Fibroblast of lung (primary cell): Measurements from ENCODE around the gene PRR36. TPM values are rescaled to one million over a fixed set of nuclear protein-coding genes. Genes with fewer than 3 reads are reported as not detected.

Experiments
- DNase-seq, 2 donors: peaks; one replicate each; pipeline versions ENCODE4 v3.0.0 to v3.0.0-alpha.2; 2010; ENCODE audit warnings: low read depth in 2 of 2
- H2AFZ ChIP-seq: 2 replicates; pipeline ENCODE4 v1.5.1; 2012; ENCODE audit warnings: low read length, control low read depth, inconsistent platforms
- H3K27ac ChIP-seq: 2 replicates; pipeline ENCODE4 v1.5.1; 2011; ENCODE audit warnings: low read length, control low read depth; ENCODE audit not compliant: insufficient read depth
- H3K27me3 ChIP-seq: 2 replicates; pipeline ENCODE4 v1.5.1; 2011; ENCODE audit warnings: mild to moderate bottlenecking, low read length; ENCODE audit not compliant: control insufficient read depth, insufficient read depth
- H3K36me3 ChIP-seq: 2 replicates; pipeline ENCODE4 v1.5.1; 2011; ENCODE audit warnings: low read length; ENCODE audit not compliant: control insufficient read depth, insufficient read depth
- H3K4me1 ChIP-seq: 2 replicates; pipeline ENCODE4 v1.5.1; 2011; ENCODE audit warnings: low read length; ENCODE audit not compliant: control insufficient read depth, insufficient read depth; ENCODE audit errors: extremely low read depth
- H3K4me2 ChIP-seq: 2 replicates; pipeline ENCODE4 v1.5.1; 2011; ENCODE audit warnings: low read length, control low read depth; ENCODE audit not compliant: insufficient read depth; ENCODE audit errors: extremely low read depth
- H3K4me3 ChIP-seq, 4 experiments: fragments of 200-600 bp in 1 of 4; sonication (generic) in 1 of 4; replicated peaks in 1 of 4; 2 replicates each; pipeline ENCODE4 v1.5.1; 2011 to 2016; ENCODE audit warnings: low read length in 4 of 4, low read depth in 3 of 4, mild to moderate bottlenecking in 3 of 4, control low read depth in 2 of 4, inconsistent platforms in 1 of 4, mixed read lengths in 1 of 4; ENCODE audit not compliant: insufficient read depth in 1 of 4; ENCODE audit errors: control extremely low read depth in 1 of 4
- H3K79me2 ChIP-seq: 2 replicates; pipeline ENCODE4 v1.5.1; 2012; ENCODE audit warnings: mild to moderate bottlenecking, low read length, inconsistent platforms; ENCODE audit not compliant: control insufficient read depth, insufficient read depth
- H3K9ac ChIP-seq: 2 replicates; pipeline ENCODE4 v1.5.1; 2011; ENCODE audit warnings: mild to moderate bottlenecking, low read length, control low read depth; ENCODE audit not compliant: insufficient read depth
- H3K9me3 ChIP-seq: 2 replicates; pipeline ENCODE4 v1.5.1; 2012; ENCODE audit warnings: low read depth, low read length; ENCODE audit not compliant: control insufficient read depth, insufficient read depth
- H4K20me1 ChIP-seq: 2 replicates; pipeline ENCODE4 v1.5.1; 2011; ENCODE audit warnings: low read length; ENCODE audit not compliant: control insufficient read depth, insufficient read depth; ENCODE audit errors: extremely low read depth
- EZH2 ChIP-seq: IDR thresholded peaks from 2 replicates; pipeline ENCODE4 v1.5.1; 2012; ENCODE audit warnings: low read length, control low read depth, mild to moderate bottlenecking; ENCODE audit errors: missing control alignments
- polyA plus RNA-seq, 2 donors: library from polyadenylated mRNA; depleted of rRNA in 1 of 2; stranded (reverse) in 1 of 2; unstranded in 1 of 2; fragments of >200 nt; gene quantifications; 2 replicates each; pipeline ENCODE4 v1.2.1, GENCODE V29; 2011 to 2012; ENCODE audit warnings: missing spikeins in 1 of 2
- total RNA-seq: library from RNA; depleted of rRNA; stranded (reverse); fragments of >200 nt; gene quantifications from 2 replicates; pipeline ENCODE4 v1.2.1, GENCODE V29; 2014
- TF ChIP-seq, protein P1 (sequence below), 2 donors: IDR thresholded peaks in 1 of 2; conservative IDR thresholded peaks in 1 of 2; 1 replicate in 1 of 2; 2 replicates in 1 of 2; pipeline ENCODE4 v1.5.1; 2011 to 2012; ENCODE audit warnings: low read length in 2 of 2, control low read depth in 1 of 2, inconsistent platforms in 1 of 2, low read depth in 1 of 2, mild to moderate bottlenecking in 1 of 2

PRR36 gene
- total and polyA plus RNA-seq, 2 donors (not counting 1 experiment from before 2014, with no cell fraction given), result under 0.01 TPM; not detected in 1

- H2AFZ ChIP-seq, result no peak overlapping the region
- H3K27ac ChIP-seq, result no peak overlapping the region
- DNase-seq, result no peak
- no peak overlapping the region for H3K9ac ChIP-seq
- H3K27me3 ChIP-seq, result no peaks in the 10 kb centered on the region
- H3K9me3 ChIP-seq, result no peaks in the 10 kb centered on the region
- no peak overlapping the region for H3K4me3 ChIP-seq
- no peak overlapping the region for H3K4me2 ChIP-seq
- no peaks in the 10 kb centered on the region for H4K20me1 ChIP-seq
- H3K36me3 ChIP-seq, result no peaks in the 10 kb centered on the region
- TF ChIP-seq, protein P1, sequence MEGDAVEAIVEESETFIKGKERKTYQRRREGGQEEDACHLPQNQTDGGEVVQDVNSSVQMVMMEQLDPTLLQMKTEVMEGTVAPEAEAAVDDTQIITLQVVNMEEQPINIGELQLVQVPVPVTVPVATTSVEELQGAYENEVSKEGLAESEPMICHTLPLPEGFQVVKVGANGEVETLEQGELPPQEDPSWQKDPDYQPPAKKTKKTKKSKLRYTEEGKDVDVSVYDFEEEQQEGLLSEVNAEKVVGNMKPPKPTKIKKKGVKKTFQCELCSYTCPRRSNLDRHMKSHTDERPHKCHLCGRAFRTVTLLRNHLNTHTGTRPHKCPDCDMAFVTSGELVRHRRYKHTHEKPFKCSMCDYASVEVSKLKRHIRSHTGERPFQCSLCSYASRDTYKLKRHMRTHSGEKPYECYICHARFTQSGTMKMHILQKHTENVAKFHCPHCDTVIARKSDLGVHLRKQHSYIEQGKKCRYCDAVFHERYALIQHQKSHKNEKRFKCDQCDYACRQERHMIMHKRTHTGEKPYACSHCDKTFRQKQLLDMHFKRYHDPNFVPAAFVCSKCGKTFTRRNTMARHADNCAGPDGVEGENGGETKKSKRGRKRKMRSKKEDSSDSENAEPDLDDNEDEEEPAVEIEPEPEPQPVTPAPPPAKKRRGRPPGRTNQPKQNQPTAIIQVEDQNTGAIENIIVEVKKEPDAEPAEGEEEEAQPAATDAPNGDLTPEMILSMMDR (conservative IDR thresholded peaks at IDR 0.05 in 1 of 2, IDR thresholded peaks at IDR 0.05 in 1 of 2; ENCODE audit: low read depth in 1 of 2, low read length in 2 of 2), result no peak
- no peak for TF ChIP-seq EZH2
- no peaks in the 10 kb centered on the region for H3K4me1 ChIP-seq
- H3K79me2 ChIP-seq, result no peaks in the 10 kb centered on the region
Measured at GRCh38 chr19:7843521-7843920, 30.7 kb downstream of the PRR36 start.

DNA sequence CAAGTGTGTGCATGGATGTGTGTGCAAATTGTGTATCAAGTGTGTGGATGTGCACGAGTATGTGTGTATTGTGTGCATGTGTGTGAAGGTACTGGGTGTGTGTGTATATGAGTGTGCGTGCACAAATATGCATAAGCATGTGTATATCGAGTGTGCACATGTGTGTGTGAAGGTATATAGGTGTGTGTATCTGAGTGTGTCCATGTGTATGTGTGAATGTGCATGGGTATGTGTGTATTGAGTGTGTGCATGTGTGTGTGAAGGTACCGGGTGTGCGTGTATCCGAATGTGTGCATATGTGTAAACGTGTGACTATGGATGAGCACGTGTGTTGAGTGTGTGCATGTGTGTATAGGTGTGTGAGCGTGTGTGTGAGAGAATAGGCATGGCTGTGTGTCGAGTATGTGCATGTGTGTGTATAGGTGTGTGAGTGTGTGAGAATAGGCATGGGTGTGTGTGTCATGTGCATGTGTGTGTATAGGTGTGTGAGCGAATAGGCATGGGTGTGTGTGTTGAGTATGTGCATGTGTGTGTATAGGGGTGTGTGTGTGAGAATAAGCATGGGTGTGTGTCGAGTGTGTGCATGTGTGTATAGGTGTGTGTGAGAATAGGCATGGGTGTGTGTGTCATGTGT, 31.4 kb downstream of the PRR36 start:
- no peak overlapping the region for H3K4me2 ChIP-seq

DNA sequence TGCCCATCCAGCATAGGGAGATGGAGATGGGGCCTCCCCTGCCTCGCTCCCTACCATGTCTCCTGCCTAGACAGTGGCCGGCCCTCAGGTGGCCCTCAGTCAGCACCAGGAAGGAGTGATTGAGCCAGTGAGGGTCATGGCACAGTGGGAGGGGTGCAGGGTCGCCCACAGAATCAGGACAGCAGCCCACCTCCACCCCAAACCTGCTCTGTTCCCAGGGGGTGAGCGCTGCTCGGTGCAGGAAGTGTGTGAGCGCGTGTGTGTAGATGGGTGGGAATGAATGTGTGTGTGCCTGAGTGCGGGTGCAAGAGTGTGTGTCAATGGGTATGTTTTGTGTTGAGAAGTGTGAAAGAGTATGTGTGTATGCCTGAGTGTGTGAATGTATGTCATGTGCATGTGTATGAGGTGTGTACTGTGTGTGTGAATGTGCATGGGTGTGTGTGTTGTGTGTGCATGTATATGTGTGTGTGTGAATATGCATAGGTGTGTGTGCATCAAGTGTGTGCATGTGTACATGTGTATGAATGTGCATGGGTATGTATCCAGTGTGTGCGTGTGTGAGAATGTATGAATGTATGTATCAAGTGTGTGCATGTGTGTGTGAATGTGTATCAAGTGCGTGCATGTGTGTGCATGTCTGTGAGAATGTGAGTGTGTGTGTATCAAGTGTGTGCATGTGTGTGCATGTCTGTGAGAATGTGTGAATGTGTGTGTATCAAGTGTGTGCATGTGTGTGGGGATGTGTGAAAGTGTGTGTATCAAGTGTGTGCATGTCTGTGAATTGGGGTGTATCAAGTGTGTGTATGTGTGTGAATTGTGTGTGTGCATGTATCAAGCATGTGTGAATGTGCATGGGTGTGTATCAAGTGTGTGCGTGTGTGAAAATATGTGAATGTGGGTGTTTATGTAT, 32.2 kb downstream of the PRR36 start:
- no peak overlapping the region for H3K4me3 ChIP-seq
- H3K27me3 ChIP-seq, result no peaks in the 10 kb centered on the region
- H3K27ac ChIP-seq, result no peak overlapping the region
- H3K4me2 ChIP-seq, result no peak overlapping the region
- TF ChIP-seq EZH2, result no peak
- TF ChIP-seq, protein P1 (conservative IDR thresholded peaks at IDR 0.05 in 1 of 2, IDR thresholded peaks at IDR 0.05 in 1 of 2; ENCODE audit: low read depth in 1 of 2, low read length in 2 of 2), result no peak
- H3K79me2 ChIP-seq, result no peaks in the 10 kb centered on the region
- H3K36me3 ChIP-seq, result no peaks in the 10 kb centered on the region
- no peaks in the 10 kb centered on the region for H3K9me3 ChIP-seq
- no peaks in the 10 kb centered on the region for H4K20me1 ChIP-seq
- H2AFZ ChIP-seq, result no peak overlapping the region
- H3K9ac ChIP-seq, result no peak overlapping the region
- DNase-seq, result no peak
- no peaks in the 10 kb centered on the region for H3K4me1 ChIP-seq

More for the DNA sequence above, 31.4 kb downstream of the PRR36 start:
- H3K79me2 ChIP-seq, result no peaks in the 10 kb centered on the region
- H3K9ac ChIP-seq, result no peak overlapping the region
- no peak overlapping the region for H2AFZ ChIP-seq
- no peaks in the 10 kb centered on the region for H3K36me3 ChIP-seq
- TF ChIP-seq, protein P1 (conservative IDR thresholded peaks at IDR 0.05 in 1 of 2, IDR thresholded peaks at IDR 0.05 in 1 of 2; ENCODE audit: low read depth in 1 of 2, low read length in 2 of 2), result no peak
- no peak for TF ChIP-seq EZH2
- H3K4me1 ChIP-seq, result no peaks in the 10 kb centered on the region
- no peaks in the 10 kb centered on the region for H4K20me1 ChIP-seq
- no peak overlapping the region for H3K4me3 ChIP-seq
- DNase-seq, result no peak
- H3K27ac ChIP-seq, result no peak overlapping the region
- no peaks in the 10 kb centered on the region for H3K9me3 ChIP-seq
- no peaks in the 10 kb centered on the region for H3K27me3 ChIP-seq
